HG03039 (cell line): ENCODE results near the gene DTNB.

Source experiments
- ATAC-seq: cut with Tn5 transposase; IDR thresholded peaks from one replicate; pipeline ENCODE4 v1.9.1; 2021; ENCODE audit warnings: mild to moderate bottlenecking, moderate library complexity; ENCODE audit not compliant: unreplicated experiment

DTNB gene

DNA sequence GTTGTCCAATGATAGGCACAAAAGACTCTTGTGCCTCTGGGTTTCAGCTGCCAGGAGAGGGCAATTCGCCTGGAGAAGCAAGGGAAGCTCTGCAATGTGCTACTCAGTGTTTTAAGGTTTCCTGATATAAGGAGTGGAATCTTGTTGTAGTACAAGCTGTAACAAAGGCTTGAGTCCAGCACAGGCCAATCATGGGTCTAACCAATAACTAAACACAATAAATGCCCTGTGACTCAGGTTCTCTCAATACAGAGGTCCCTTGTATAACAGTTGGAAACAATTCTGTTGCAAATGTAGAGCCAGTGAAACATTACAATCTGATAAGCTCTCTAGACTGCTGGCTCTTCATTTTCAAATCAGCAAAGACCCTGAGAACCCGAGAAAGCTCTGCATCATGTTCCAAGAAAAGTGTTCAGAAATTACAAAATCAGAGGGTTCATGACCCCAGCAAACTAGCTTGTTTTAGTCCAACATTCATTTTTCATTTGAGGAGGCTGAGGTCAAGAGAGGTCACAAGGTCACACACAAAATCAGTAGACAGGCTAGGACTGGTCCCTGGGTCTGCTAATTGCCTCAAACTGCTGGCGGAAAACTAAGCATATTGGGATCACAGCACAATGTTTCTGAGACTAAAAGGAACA lies 272.7 kb downstream of the DTNB start:
- no peak for ATAC-seq

DNA sequence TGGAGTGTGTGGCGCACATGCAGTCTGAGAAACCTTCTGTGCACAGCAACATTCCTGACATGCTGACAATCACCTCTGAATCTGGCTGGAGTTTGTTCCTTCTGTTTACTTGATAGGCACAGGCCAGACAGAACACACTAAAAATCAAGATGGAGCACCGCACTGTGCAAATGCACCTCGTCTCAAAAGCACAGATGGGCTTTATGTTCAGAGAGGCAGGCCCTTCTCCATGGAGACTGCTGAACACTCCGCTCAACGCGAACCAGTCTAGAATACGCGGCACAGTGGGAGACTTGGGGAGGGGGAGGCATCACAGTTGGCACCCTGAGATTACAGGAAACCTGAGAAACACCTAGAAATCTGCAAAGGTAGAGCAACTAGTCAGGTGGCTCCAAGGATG lies 273.2 kb downstream of the DTNB start:
- ATAC-seq, result no peak

DNA sequence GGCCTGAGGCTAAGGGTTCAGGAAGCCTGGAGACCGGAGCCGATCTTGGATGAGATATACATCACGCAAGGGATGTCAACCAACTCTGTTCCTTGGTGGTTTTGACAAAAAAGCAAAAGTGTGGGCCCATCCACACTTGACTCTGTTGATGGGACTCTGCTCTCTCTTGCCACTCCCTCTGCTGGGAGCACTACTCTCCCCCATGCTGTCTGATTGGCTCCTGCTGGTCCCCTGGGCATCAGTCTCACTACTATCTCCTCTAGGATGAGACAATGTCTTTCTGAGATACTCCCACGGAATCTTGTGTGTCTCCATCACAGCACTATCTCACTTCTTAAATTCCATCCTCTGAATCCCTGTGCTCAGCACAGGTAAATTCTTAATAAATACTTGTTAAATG lies 274.8 kb downstream of the DTNB start:
- no peak for ATAC-seq

DNA sequence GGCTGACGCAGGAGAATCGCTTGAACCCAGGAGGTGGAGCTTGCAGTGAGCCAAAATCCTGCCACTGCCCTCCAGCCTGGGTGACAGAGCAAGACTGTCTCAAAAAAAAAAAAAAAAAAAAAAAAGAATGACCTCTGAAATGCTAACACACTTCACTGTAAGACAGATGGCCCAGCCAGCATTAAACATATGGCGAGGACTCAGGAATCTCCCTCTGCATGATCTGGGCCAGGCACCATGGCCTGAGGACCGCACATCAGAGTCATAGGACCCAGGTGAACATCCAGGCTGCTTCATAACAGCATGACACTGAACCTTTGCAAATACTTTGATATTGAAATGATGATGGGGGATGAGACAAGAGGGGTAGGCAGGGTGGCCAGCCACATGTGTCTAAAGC lies 275.6 kb downstream of the DTNB start:
- no peak for ATAC-seq

- ATAC-seq, result no peak
These were observed 284.2 kb downstream of the DTNB start for GRCh38 chr2:25389161-25389560.

DNA sequence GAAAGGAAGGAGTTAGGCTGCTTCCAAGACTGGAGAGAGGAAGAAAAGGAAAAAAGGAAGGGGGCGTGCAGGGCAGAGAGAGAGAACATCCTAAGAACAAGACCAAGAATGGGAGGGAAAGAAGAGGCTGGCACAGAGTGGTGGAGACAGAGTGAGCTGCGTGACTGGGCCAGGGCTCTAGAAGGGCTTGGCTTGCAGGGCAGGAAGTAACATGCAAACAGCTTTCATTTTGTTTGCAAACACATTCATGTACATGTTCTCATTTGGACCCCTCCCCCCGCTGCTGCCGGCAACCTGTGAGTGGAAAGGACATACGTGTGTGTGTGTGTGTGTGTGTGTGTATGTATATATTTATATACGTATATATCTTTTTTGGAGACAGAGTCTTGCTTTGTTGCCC lies 284.9 kb downstream of the DTNB start:
- ATAC-seq, result no peak

DNA sequence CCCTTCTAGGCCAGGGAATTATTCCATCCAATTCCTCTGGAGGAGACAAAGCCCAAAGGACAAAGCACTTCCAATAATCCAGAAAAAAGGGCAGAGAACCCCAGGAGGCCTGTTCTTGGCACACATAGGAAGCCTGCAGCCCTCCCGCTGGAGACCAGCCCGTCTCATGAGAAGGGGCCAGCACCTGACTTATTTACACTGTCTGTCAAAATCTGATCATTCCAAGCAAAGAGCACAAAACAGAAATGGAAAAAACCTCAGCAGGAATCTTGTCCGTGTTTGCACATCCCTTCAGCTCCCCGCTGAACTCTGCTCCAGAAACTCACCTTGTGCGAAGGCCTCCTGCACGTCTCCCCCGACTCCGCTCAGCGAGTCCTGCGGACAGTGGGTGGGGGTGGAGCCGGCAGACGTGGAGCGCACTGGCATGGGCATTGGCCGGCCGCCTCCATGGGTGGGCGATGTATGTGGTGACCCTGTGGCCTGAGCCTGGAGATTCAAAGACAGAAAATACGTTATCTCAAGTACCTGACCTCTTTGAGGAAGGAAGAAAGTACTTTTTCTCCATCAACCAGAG lies 285.4 kb downstream of the DTNB start:
- no peak for ATAC-seq

DNA sequence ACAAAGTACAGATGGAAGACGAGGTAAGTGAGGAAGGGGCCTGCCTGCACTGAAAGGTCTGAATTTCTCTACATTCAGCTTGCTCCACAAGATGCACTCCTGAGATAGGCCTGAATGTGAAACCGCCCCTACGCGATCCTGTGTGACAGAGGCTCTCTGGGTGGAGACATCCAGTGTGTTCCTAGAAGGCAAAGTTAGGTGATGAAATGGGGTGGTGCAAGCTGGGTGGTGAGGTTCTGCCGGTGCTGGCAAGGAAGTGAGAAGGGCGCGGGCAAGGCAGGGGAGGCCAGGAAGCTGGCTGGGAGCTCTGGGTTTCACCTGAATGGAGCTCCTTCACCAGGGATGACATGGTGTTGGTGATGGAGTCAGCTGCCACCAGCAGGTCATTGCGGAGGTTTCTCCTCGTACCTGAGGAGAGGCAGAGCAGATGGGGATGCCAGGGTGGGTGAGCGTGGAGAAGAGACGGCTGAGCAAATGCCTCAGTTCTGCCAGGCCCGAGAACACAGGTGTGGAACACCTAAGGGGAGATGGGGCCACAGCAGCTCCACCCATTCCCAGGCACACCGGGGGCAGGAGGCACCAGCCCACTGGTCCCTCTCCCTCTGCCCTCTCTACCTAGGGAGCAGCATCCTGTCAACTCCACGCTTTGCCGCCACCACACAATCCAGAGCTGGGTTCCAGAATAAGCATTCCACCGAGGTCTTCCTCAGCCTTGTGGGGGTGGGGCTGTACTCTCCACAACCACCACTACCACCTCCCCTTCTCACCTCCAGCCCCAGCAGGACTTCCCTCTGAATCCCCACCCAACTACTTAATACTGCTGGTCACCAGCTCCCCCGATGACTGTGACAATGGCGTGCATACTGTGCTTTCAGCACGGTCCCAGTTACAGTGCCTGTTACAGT lies 286.2 kb downstream of the DTNB start:
- ATAC-seq, result no peak

- no peak for ATAC-seq
These were observed 287.5 kb downstream of the DTNB start for GRCh38 chr2:25385910-25386309.

GRCh38 chr2:25383806-25384205 lies 289.6 kb downstream of the DTNB start:
- no peak for ATAC-seq

- no peak for ATAC-seq
These were observed 291.9 kb downstream of the DTNB start for GRCh38 chr2:25381502-25381901.

GRCh38 chr2:25380586-25381375 lies 292.6 kb downstream of the DTNB start:
- no peak for ATAC-seq

DNA sequence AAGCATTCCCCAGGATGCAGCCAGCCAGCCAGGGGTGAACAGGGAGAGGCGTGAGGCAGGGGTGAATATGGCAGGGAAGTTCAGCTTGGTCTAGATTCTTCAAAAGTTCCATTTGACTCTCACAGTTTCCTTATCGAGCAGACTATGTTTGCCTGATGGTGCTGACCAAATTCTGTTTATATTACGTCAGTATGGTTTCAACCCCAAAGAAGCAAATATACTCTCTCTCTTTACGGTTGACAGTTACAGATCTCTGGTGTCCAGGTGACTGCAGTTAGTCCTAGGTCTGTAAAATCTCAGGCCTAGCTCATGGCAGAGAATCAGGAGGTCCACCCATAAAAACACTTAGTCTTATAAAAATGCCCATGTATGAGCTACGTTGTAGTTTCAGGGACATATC lies 293.4 kb downstream of the DTNB start:
- ATAC-seq, result no peak

- no peak for ATAC-seq
These were observed 293.8 kb downstream of the DTNB start for GRCh38 chr2:25379535-25379934.

DNA sequence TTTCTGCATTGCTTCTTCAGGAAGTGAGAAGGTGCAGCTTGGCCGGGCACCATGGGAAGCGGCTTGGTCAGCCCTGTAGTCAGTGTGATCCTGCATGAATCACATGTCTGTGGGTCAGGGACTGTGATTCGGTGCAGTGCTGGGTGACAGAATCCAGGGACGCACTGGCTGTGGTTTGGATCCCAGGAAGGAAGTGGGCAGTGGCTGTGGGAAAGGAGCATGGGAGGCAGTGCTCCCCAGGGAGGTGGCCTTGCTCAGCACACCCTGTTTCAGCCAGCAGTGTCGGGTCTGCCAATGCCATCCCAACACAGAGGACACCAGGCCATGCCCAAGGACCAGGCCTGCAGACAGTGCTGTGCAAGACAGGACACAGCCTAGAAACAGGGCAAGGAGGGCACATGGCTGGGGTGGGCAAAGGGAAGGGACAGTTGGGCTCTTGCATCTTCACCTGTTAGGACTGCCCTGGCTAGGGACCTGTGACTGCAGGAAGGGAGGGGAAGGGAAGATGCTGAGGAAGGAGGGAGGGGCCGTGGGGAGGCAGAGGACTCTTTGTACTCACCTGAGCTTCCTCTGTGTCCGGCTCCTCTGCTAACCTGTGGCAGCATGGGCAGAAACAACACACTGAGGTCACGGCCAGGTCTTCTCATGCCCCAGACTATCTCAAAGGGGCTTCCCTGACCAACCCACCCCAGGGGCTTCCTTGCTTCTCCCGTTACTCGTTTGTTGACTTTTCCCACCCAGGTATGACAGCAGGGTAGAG lies 294.5 kb downstream of the DTNB start:
- no peak for ATAC-seq

DNA sequence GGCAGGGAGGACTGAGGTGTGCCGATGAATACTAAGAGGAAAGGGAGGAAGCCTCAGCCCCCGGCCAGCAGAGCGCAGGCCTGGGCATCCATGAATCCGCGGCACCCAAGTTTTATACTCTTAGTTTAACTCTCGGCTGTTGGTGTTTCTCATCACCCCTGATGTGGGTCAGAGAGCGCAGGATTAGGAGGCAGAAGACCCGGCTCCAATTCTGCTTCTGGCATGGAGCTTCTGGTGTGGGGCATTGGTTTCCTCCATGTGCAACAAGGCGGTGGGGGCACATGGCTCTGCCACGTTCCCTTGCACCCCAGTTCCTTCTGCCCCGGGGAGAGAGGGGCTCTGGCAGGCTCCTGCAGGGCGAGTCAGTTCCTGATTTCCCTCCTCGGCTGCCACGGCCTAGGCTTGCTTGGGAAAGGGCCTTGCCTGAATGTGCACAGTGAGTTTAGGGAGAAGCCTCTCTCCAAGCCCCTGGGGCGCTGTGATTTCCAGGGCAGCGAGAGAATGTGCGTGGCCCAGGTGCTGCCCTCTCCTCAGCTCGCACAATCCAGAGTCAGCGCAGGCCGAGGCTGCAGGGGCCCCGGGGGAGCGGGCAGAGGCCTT lies 295.5 kb downstream of the DTNB start:
- ATAC-seq, result no peak

DNA sequence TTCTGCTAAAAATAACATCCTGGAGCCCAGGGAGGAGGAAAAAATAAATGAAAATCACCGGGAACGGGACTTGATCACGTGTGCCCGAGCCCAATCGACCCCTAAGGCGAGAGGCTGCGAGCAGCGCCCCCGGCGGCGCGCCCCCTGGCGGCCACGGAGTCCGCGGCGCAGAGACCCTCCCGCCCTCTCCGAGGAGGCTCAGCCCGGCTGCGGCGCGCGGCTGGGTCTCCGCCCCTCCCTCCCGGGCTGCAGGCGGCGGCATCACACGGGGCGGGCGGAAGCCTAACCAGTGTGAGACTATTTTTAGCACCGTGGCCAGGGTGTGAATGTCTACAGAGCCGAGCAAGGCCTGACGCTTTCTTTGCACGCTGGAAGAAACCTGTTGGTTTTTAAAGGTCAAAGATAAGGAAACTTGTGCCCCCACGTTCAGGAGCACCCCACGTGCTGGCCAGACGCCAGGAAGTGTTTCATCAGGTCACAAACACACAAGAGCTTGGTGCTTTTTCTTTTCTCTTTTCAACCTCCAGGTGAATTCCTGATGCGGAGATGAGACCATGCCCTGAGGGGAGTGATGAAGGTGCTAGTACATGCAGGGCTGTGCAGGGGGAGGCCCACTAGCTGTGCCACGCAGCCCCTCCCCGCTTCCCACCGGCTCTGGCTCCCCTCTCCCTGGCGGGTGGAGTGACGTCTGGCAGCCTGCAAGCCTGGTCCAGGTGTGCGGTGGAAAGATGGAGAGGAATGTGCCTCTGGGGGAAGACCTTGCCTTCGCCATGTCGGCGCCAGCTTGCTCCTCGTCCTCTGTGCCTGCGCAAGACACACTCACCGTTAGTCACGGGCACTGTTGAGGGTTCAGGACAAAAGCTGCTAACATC lies 296.4 kb downstream of the DTNB start:
- ATAC-seq, result peak; percentile 86

DNA sequence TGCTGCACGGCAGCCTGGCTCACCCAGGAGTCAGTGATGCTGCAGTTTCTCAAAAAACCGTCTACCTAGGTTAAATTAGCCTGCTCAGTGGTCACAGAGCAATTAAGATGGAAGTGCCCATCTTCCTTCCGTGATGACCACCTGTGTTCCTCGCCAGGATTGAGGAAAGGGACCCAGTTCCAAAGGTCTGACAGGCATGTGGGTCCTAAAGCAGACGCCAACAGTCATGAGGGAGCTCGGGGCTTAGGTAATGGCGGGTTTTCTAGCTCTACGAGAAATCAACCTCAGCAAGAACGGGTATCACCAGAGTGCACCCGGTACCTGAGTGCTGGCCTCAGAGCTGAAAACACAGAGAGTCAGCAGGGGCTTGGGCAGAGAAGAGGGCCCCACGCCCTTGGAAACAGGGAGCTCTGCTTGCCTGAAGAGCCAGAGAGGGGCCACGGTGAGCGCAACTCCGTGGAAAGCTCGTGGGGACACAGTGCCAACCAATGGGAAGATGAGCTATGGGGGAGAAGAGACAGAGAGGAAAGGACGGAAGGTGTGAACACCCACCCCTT lies 297.3 kb downstream of the DTNB start:
- no peak for ATAC-seq
